ENCODE data around the gene OGA. TPM values are rescaled to one million over a fixed set of nuclear protein-coding genes. Genes with fewer than 3 reads are reported as not detected.

OGA gene
- total and polyA plus RNA-seq, 9 of the 15 experiments (the other 6 are each of a cell fraction or from before 2014, with no cell fraction given) = 13.5 to 73.5 (median 59.5) TPM

DNA sequence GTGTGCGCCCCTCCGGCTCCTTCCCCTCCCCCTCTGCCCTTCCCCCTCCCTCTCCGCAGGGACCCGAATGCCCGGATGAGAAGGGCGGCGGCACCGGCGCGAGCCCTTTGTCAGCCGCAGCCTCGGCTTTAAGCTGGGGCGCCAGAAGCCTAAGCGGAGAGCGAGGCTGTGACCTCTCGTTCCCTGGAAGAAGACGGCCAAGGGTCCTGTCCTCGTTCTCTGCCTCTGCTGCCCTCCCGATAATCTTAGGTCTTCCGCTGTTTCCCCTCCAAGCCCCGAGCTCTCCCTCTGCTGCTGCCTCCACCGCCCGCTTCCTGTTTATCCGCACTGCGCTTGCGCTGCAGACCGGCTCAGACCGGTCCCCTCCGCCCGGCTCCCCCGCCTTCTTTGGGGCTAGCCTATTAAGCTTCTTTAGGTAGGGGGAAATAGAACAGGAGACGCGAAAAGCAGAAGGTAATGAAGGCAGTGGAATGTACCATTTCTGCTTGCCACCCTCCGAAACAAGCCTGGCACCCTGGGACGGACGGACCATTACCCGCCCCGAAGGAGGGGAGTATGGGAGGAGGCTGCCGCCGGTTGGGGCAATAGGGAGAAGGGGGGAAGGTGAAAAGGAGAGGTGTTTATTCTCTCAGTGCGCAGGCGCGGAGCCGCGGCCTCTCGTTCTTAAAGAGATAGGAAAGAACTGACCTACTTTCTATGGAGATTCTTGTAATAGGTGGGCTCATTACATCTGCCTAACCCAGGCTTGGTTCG lies at the start of gene OGA (continued):
- TF ChIP-seq HDAC8 (tag; IDR thresholded peaks at IDR 0.05) = no peak
- peak in 1 of 2 experiments; percentile 39; a peak in 1 of 4 replicates for TF ChIP-seq KDM4B (IDR thresholded peaks at IDR 0.05; ENCODE audit: borderline replicate concordance in 2 of 2, low read depth in 1 of 2)
- TF ChIP-seq MAFK (IDR thresholded peaks at IDR 0.05; ENCODE audit: low read length) = no peak
- TF ChIP-seq, protein P1, sequence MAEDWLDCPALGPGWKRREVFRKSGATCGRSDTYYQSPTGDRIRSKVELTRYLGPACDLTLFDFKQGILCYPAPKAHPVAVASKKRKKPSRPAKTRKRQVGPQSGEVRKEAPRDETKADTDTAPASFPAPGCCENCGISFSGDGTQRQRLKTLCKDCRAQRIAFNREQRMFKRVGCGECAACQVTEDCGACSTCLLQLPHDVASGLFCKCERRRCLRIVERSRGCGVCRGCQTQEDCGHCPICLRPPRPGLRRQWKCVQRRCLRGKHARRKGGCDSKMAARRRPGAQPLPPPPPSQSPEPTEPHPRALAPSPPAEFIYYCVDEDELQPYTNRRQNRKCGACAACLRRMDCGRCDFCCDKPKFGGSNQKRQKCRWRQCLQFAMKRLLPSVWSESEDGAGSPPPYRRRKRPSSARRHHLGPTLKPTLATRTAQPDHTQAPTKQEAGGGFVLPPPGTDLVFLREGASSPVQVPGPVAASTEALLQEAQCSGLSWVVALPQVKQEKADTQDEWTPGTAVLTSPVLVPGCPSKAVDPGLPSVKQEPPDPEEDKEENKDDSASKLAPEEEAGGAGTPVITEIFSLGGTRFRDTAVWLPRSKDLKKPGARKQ (CRISPR knock-in tag; IDR thresholded peaks at IDR 0.05) = no peak
- peak; percentile 98 for TF ChIP-seq TAF9B (IDR thresholded peaks at IDR 0.05; ENCODE audit: partially characterized antibody)
- TF ChIP-seq MEF2A (IDR thresholded peaks at IDR 0.05; ENCODE audit: control insufficient read depth, low read depth, low read length) = no peak
- no peak for TF ChIP-seq ZNF780A (CRISPR knock-in tag; IDR thresholded peaks at IDR 0.05)
- TF ChIP-seq PCBP2 (IDR thresholded peaks at IDR 0.05; ENCODE audit: low read depth, low read length, poor library complexity, severe bottlenecking) = no peak
- peak in 1 of 2 experiments; percentile 98; a peak in 2 of 4 replicates for TF ChIP-seq NONO (IDR thresholded peaks at IDR 0.05; ENCODE audit: low read depth in 2 of 2, low read length in 1 of 2)
- peak; percentile 53; the same call in 1 of the 2 replicates for TF ChIP-seq PML (IDR thresholded peaks at IDR 0.05; ENCODE audit: low read length)
- TF ChIP-seq ZNF57 (CRISPR knock-in tag; IDR thresholded peaks at IDR 0.05) = no peak
- no peak for TF ChIP-seq ELF4 (CRISPR knock-in tag; IDR thresholded peaks at IDR 0.05)
- TF ChIP-seq POU5F1 (IDR thresholded peaks at IDR 0.05; ENCODE audit: borderline replicate concordance, low read depth, low read length, partially characterized antibody) = no peak
- TF ChIP-seq CHCHD3 (CRISPR knock-in tag; IDR thresholded peaks at IDR 0.05) = peak; percentile 17; the same call in 1 of the 2 replicates
- no peak for TF ChIP-seq SREBF2 (CRISPR knock-in tag; IDR thresholded peaks at IDR 0.05)
- no peak for TF ChIP-seq ZNF277 (CRISPR knock-in tag; IDR thresholded peaks at IDR 0.05; ENCODE audit: borderline replicate concordance)
- no peak for TF ChIP-seq ZNF436 (CRISPR knock-in tag; IDR thresholded peaks at IDR 0.05)
- TF ChIP-seq, protein P2, sequence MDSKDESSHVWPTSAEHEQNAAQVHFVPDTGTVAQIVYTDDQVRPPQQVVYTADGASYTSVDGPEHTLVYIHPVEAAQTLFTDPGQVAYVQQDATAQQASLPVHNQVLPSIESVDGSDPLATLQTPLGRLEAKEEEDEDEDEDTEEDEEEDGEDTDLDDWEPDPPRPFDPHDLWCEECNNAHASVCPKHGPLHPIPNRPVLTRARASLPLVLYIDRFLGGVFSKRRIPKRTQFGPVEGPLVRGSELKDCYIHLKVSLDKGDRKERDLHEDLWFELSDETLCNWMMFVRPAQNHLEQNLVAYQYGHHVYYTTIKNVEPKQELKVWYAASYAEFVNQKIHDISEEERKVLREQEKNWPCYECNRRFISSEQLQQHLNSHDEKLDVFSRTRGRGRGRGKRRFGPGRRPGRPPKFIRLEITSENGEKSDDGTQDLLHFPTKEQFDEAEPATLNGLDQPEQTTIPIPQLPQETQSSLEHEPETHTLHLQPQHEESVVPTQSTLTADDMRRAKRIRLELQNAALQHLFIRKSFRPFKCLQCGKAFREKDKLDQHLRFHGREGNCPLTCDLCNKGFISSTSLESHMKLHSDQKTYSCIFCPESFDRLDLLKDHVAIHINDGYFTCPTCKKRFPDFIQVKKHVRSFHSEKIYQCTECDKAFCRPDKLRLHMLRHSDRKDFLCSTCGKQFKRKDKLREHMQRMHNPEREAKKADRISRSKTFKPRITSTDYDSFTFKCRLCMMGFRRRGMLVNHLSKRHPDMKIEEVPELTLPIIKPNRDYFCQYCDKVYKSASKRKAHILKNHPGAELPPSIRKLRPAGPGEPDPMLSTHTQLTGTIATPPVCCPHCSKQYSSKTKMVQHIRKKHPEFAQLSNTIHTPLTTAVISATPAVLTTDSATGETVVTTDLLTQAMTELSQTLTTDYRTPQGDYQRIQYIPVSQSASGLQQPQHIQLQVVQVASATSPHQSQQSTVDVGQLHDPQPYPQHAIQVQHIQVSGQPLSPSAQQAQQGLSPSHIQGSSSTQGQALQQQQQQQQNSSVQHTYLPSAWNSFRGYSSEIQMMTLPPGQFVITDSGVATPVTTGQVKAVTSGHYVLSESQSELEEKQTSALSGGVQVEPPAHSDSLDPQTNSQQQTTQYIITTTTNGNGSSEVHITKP (IDR thresholded peaks at IDR 0.05; ENCODE audit: partially characterized antibody) = peak; percentile 100
- no peak for TF ChIP-seq ZNF584 (CRISPR knock-in tag; IDR thresholded peaks at IDR 0.05; ENCODE audit: low read depth)

All from K562 (cell line).